ENCODE data around the gene RBM4.

DNA sequence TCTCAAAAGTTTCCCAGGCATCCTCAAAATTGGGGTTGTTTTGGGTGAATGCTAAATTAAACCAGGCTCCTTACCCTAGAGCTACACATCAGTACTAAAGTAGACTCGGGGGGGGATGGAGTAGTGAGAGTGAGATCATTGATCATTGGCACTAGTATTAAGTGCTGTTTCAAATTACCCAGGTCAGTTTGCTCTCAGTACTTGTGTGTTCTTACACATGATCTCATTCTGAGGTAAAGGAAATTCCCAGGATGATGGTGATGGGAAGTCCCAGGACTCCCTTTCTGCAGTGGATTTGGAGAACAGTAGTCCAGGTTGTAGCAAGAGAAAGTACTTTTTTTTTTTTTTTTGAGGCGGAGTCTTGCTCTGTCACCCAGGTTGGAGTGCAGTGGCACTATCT lies 12.5 kb downstream of the RBM4 start:
- TF ChIP-seq, protein P1, sequence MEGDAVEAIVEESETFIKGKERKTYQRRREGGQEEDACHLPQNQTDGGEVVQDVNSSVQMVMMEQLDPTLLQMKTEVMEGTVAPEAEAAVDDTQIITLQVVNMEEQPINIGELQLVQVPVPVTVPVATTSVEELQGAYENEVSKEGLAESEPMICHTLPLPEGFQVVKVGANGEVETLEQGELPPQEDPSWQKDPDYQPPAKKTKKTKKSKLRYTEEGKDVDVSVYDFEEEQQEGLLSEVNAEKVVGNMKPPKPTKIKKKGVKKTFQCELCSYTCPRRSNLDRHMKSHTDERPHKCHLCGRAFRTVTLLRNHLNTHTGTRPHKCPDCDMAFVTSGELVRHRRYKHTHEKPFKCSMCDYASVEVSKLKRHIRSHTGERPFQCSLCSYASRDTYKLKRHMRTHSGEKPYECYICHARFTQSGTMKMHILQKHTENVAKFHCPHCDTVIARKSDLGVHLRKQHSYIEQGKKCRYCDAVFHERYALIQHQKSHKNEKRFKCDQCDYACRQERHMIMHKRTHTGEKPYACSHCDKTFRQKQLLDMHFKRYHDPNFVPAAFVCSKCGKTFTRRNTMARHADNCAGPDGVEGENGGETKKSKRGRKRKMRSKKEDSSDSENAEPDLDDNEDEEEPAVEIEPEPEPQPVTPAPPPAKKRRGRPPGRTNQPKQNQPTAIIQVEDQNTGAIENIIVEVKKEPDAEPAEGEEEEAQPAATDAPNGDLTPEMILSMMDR (IDR thresholded peaks at IDR 0.05): no peak
- TF ChIP-seq POLR2A (IDR thresholded peaks at IDR 0.05): no peak
- TF ChIP-seq POLR2AphosphoS5 (IDR thresholded peaks at IDR 0.05): no peak
